HG03378 (cell line): ENCODE measurements around the gene MYH9.
A peak's percentile ranks its signal among the peaks of the same experiment; 100 is the strongest.
"Not testable (repeated sequence)": the region's sequence is repeated elsewhere in the genome, so short reads cannot be mapped to it uniquely, and the experiment has no call there.

Experiments used
- ATAC-seq: cut with Tn5 transposase; IDR thresholded peaks from one replicate; pipeline ENCODE4 v1.9.1; 2021; ENCODE audit warnings: mild to moderate bottlenecking, moderate library complexity; ENCODE audit not compliant: unreplicated experiment

MYH9 gene

GRCh38 chr22:36253523-36254490, 134.0 kb downstream of the MYH9 start:
- no peak for ATAC-seq

- no peak for ATAC-seq
Measured at GRCh38 chr22:36252754-36253522, 134.8 kb downstream of the MYH9 start, which contains the start of gene APOL1. APOL1 (plus strand) TSS chr22:36253133; CDS start chr22:36254956, 1,823 bp downstream.

GRCh38 chr22:36251979-36252608, 135.7 kb downstream of the MYH9 start:
- ATAC-seq: not testable (repeated sequence)

- not testable (repeated sequence) for ATAC-seq
Measured at GRCh38 chr22:36250292-36250960, 137.3 kb downstream of the MYH9 start.

GRCh38 chr22:36249160-36249559, 138.6 kb downstream of the MYH9 start:
- ATAC-seq: no peak

- ATAC-seq: no peak
Measured at GRCh38 chr22:36247955-36248354, 139.8 kb downstream of the MYH9 start.

GRCh38 chr22:36246718-36247117, 141.0 kb downstream of the MYH9 start:
- ATAC-seq: no peak

GRCh38 chr22:36245805-36246356, 141.9 kb downstream of the MYH9 start:
- ATAC-seq: no peak

- no peak for ATAC-seq
Measured at GRCh38 chr22:36244522-36245391, 143.0 kb downstream of the MYH9 start.

GRCh38 chr22:36243986-36244385, 143.8 kb downstream of the MYH9 start:
- no peak for ATAC-seq

GRCh38 chr22:36239401-36240171, 148.2 kb downstream of the MYH9 start, which contains the start of gene APOL2:
APOL2 (minus strand) TSS chr22:36239527; CDS start chr22:36233162, 6,365 bp downstream.
- peak; percentile 91 for ATAC-seq

- ATAC-seq: peak; percentile 11
Measured at GRCh38 chr22:36239150-36239400, 148.7 kb downstream of the MYH9 start.

- ATAC-seq: no peak
Measured at GRCh38 chr22:36238373-36239149, 149.2 kb downstream of the MYH9 start.

GRCh38 chr22:36237462-36238372, 150.1 kb downstream of the MYH9 start:
- no peak for ATAC-seq

- ATAC-seq: no peak
Measured at GRCh38 chr22:36236388-36237319, 151.1 kb downstream of the MYH9 start.

- ATAC-seq: no peak
Measured at GRCh38 chr22:36235585-36235984, 152.2 kb downstream of the MYH9 start.
